H1 (cell line): ENCODE data around the gene FRRS1L. TPM values are rescaled to one million over a fixed set of nuclear protein-coding genes. Genes with fewer than 3 reads are reported as not detected.
"Not testable (repeated sequence)": the region's sequence is repeated elsewhere in the genome, so short reads cannot be mapped to it uniquely, and the experiment has no call there.

Experiments
- CTCF ChIA-PET: fragments of 300-600 bp; sonication (Branson Sonifier 250); formaldehyde crosslinking; loops from one replicate; lab custom pipeline; 2021; ENCODE audit not compliant: partially characterized antibody; lab: Charles Lee
- POLR2A ChIA-PET: fragments of 300-600 bp; sonication (Branson Sonifier 250); formaldehyde crosslinking; loops from one replicate; lab custom pipeline; 2021; ENCODE audit warnings: inconsistent platforms; ENCODE audit not compliant: partially characterized antibody; lab: Charles Lee
- DNase-seq, 2 experiments: peaks; one replicate each; pipeline versions ENCODE4 v3.0.0 to v3.0.0-alpha.2; 2010 to 2022; ENCODE audit warnings: low spot score in 2 of 2, low read depth in 1 of 2, mixed read lengths in 1 of 2
- FAIRE-seq: peaks from 2 replicates; lab custom pipeline; 2011; peaks lifted over from hg19 to GRCh38; lab: Jason Lieb, UNC
- H2AFZ ChIP-seq: 2 replicates; pipeline ENCODE4 v1.8.1; 2012; ENCODE audit warnings: low read length, inconsistent platforms
- H2AK5ac ChIP-seq: 2 replicates; pipeline ENCODE4 v1.6.1; 2013; ENCODE audit warnings: low read depth, low read length
- H2BK120ac ChIP-seq: replicated peaks from 2 replicates; pipeline ENCODE3; 2013; ENCODE audit warnings: low read depth, low read length, inconsistent platforms
- H2BK12ac ChIP-seq: 2 replicates; pipeline ENCODE4 v1.6.1; 2013; ENCODE audit warnings: low read depth, low read length
- H2BK15ac ChIP-seq: 2 replicates; pipeline ENCODE4 v1.6.1; 2013; ENCODE audit warnings: low read length
- H2BK20ac ChIP-seq: 2 replicates; pipeline ENCODE4 v1.6.1; 2013; ENCODE audit warnings: low read length
- H2BK5ac ChIP-seq: 2 replicates; pipeline ENCODE4 v1.6.1; 2013; ENCODE audit warnings: low read depth, low read length
- H3K14ac ChIP-seq: 2 replicates; pipeline ENCODE4 v1.6.1; 2013; ENCODE audit warnings: inconsistent platforms; ENCODE audit not compliant: insufficient read length
- H3K18ac ChIP-seq: 2 replicates; pipeline ENCODE4 v1.6.1; 2013; ENCODE audit warnings: low read length; ENCODE audit errors: extremely low read depth
- H3K23ac ChIP-seq: 2 replicates; pipeline ENCODE4 v1.6.1; 2013; ENCODE audit warnings: inconsistent platforms; ENCODE audit not compliant: insufficient read length
- H3K23me2 ChIP-seq: 2 replicates; pipeline ENCODE4 v1.6.1; 2013; ENCODE audit warnings: low read depth, low read length
- H3K27ac ChIP-seq: 2 replicates; pipeline ENCODE4 v1.6.1; 2011; ENCODE audit warnings: low read depth, low read length, inconsistent platforms
- H3K27me3 ChIP-seq, 4 experiments: replicated peaks in 1 of 4; 1 replicate in 1 of 4; 2 replicates in 3 of 4; pipeline versions ENCODE4 v1.6.1 to v1.8.1; 2011 to 2013; ENCODE audit warnings: low read length in 3 of 4, mild to moderate bottlenecking in 3 of 4, inconsistent platforms in 2 of 4, mixed read lengths in 2 of 4, moderate library complexity in 1 of 4; ENCODE audit not compliant: control insufficient read depth in 3 of 4, insufficient read depth in 3 of 4; ENCODE audit errors: extremely low read depth in 1 of 4
- H3K36me3 ChIP-seq, 4 experiments: 2 replicates each; pipeline versions ENCODE4 v1.6.1 to v1.8.1; 2011 to 2013; ENCODE audit warnings: mild to moderate bottlenecking in 4 of 4, low read length in 3 of 4, moderate library complexity in 2 of 4, control low read depth in 1 of 4, inconsistent platforms in 1 of 4; ENCODE audit not compliant: insufficient read depth in 4 of 4, control insufficient read depth in 2 of 4
- H3K4ac ChIP-seq: replicated peaks from 2 replicates; pipeline ENCODE3; 2013; ENCODE audit warnings: low read length, low read depth, mixed read lengths, inconsistent platforms; ENCODE audit not compliant: insufficient read length
- H3K4me1 ChIP-seq, 4 experiments: replicated peaks in 1 of 4; 1 replicate in 1 of 4; 2 replicates in 3 of 4; pipeline versions ENCODE4 v1.6.1 to v1.8.1; 2011 to 2013; ENCODE audit warnings: low read length in 3 of 4, inconsistent platforms in 2 of 4, mixed read lengths in 1 of 4; ENCODE audit not compliant: insufficient read depth in 4 of 4, control insufficient read depth in 3 of 4
- H3K4me2 ChIP-seq, 2 experiments: 2 replicates each; pipeline versions ENCODE4 v1.6.1 to v1.8.1; 2011 to 2013; ENCODE audit warnings: low read depth in 2 of 2, low read length in 2 of 2, control low read depth in 1 of 2, inconsistent platforms in 1 of 2, mild to moderate bottlenecking in 1 of 2; ENCODE audit not compliant: insufficient read depth in 1 of 2
- H3K4me3 ChIP-seq, 4 experiments: fragments of 200-600, 300-600 bp in 1 of 4; sonication (generic), shearing (Covaris generic), sonication (Bioruptor Twin) in 1 of 4; 2 replicates each; pipeline versions ENCODE4 v1.5.1 to v1.8.1; 2011 to 2016; ENCODE audit warnings: low read length in 4 of 4, low read depth in 3 of 4, control low read depth in 2 of 4, inconsistent platforms in 2 of 4, mild to moderate bottlenecking in 2 of 4, mixed read lengths in 1 of 4, moderate library complexity in 1 of 4; ENCODE audit not compliant: insufficient read depth in 2 of 4; ENCODE audit errors: extremely low read depth in 1 of 4
- H3K56ac ChIP-seq: replicated peaks from 2 replicates; pipeline ENCODE3; 2013; ENCODE audit warnings: low read depth, mild to moderate bottlenecking, mixed read lengths, low read length, inconsistent platforms; ENCODE audit not compliant: insufficient read length
- H3K79me1 ChIP-seq: 2 replicates; pipeline ENCODE4 v1.6.1; 2013; ENCODE audit warnings: low read depth, low read length, control low read depth
- H3K79me2 ChIP-seq, 2 experiments: 2 replicates each; pipeline versions ENCODE4 v1.6.1 to v1.8.1; 2012 to 2013; ENCODE audit warnings: low read length in 2 of 2, mild to moderate bottlenecking in 2 of 2, inconsistent platforms in 1 of 2; ENCODE audit not compliant: insufficient read depth in 2 of 2, control insufficient read depth in 1 of 2
- H3K9ac ChIP-seq, 4 experiments: replicated peaks in 1 of 4; 1 replicate in 1 of 4; 2 replicates in 3 of 4; pipeline versions ENCODE4 v1.6.1 to v1.8.1; 2011 to 2013; ENCODE audit warnings: low read depth in 3 of 4, low read length in 3 of 4, control low read depth in 2 of 4, mild to moderate bottlenecking in 2 of 4, moderate library complexity in 2 of 4, inconsistent platforms in 1 of 4; ENCODE audit errors: extremely low read depth in 1 of 4
- H3K9me3 ChIP-seq, 2 experiments: 2 replicates each; pipeline versions ENCODE4 v1.6.1 to v1.8.1; 2012 to 2013; ENCODE audit warnings: mild to moderate bottlenecking in 2 of 2, moderate library complexity in 2 of 2, control low read depth in 1 of 2, inconsistent platforms in 1 of 2, low read depth in 1 of 2, low read length in 1 of 2, mixed read lengths in 1 of 2; ENCODE audit not compliant: insufficient read depth in 2 of 2
- H4K20me1 ChIP-seq, 2 experiments: replicated peaks in 1 of 2; 2 replicates each; pipeline versions ENCODE3 to v1.8.1; 2011 to 2013; ENCODE audit warnings: inconsistent platforms in 2 of 2, low read length in 2 of 2, mild to moderate bottlenecking in 1 of 2; ENCODE audit not compliant: insufficient read depth in 2 of 2, control insufficient read depth in 1 of 2
- H4K5ac ChIP-seq: 2 replicates; pipeline ENCODE4 v1.6.1; 2013; ENCODE audit warnings: low read length, low read depth, mixed read lengths, inconsistent platforms; ENCODE audit not compliant: insufficient read length
- H4K8ac ChIP-seq: 2 replicates; pipeline ENCODE4 v1.8.0; 2013; ENCODE audit warnings: mild to moderate bottlenecking, moderate library complexity, low read length, inconsistent platforms; ENCODE audit not compliant: insufficient read depth; ENCODE audit errors: extremely low read depth
- H4K91ac ChIP-seq: replicated peaks from 2 replicates; pipeline ENCODE3; 2013; ENCODE audit warnings: low read length, mixed read lengths, inconsistent platforms; ENCODE audit not compliant: insufficient read length
- WGBS, 2 experiments: shearing (Covaris generic) in 1 of 2; methylation state at CpG; one replicate each; pipeline versions ENCODE4 v1.1.6 to v1.1.7; 2013 to 2015; ENCODE audit warnings: low lambda C conversion rate in 2 of 2, mixed read lengths in 2 of 2, inconsistent platforms in 1 of 2, low coverage in 1 of 2, missing lambda C conversion rate in 1 of 2; ENCODE audit not compliant: insufficient replicate concordance in 2 of 2, insufficient coverage in 1 of 2, insufficient read length in 1 of 2; ENCODE audit errors: extremely low coverage in 1 of 2, missing lambda C conversion rate in 1 of 2; 5-methylcytosine and 5-hydroxymethylcytosine counted together
- polyA plus RNA-seq, 7 experiments: library from polyadenylated mRNA; depleted of rRNA in 3 of 7; stranded (reverse) in 5 of 7; unstranded in 2 of 7; fragments of >200 nt in 5 of 7; fragments of 200-250 nt in 2 of 7; gene quantifications; 1 replicate in 5 of 7; 2 replicates in 1 of 7; 4 replicates in 1 of 7; pipeline versions ENCODE4 v1.2.1 to v1.2.3, GENCODE V29; 2011 to 2013; ENCODE audit warnings: missing spikeins in 2 of 7, mixed read lengths in 2 of 7
- total RNA-seq: library from RNA; stranded (reverse); fragmentation: NEBNext Ultra II Directional; extraction: Animal tissue kit (Norgen Biotek cat#: 25700); gene quantifications from 2 replicates; pipeline ENCODE4 v1.2.1, GENCODE V29; 2021

FRRS1L gene
- total and polyA plus RNA-seq, 2 of the 8 experiments (the other 6 are each of a cell fraction or from before 2014, with no cell fraction given): 1.0 to 2.2 TPM

DNA sequence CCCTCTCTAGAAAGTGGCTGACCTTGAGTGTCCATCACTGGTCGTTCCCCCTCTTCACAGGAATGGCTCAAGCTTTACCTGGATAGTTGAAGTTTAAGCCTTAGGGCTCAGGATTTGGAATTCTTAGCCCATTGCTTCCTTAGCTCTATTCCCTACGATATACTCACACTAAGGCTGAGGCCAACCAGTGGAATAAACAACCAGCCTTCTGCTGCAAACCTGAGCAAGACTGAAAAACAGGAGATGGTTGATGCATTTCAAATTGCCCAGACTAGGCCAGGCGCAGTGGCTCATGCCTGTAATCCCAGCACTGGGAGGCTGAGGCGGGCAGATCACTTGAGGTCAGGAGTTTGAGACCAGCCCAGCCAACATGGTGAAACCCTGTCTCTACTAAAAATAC, 40.4 kb downstream of the FRRS1L start:
- ChIA-PET POLR2A (interaction anchor here (1.4 kb wide), 1 partner anchor 8 kb away, joined by 5 read pairs; the partner anchor contains the start of gene TMEM245), CTCF (interaction anchor here (2.5 to 2.8 kb wide), 2 partner anchors 20 to 57 kb away, joined by 6 to 9 read pairs; no protein-coding TSS in a partner anchor)
- H4K91ac ChIP-seq, FAIRE-seq, H3K27ac ChIP-seq, H3K4me1 ChIP-seq, H3K9ac ChIP-seq, H3K18ac ChIP-seq, H2BK5ac ChIP-seq, H3K79me2 ChIP-seq, H4K20me1 ChIP-seq, H2BK120ac ChIP-seq, H3K9me3 ChIP-seq, H4K8ac ChIP-seq, H3K56ac ChIP-seq, H2AK5ac ChIP-seq, H3K36me3 ChIP-seq, H4K5ac ChIP-seq, H3K4me2 ChIP-seq, DNase-seq, H3K14ac ChIP-seq, H3K27me3 ChIP-seq, H2BK12ac ChIP-seq, H3K23ac ChIP-seq, H3K4ac ChIP-seq, H2BK20ac ChIP-seq, H3K4me3 ChIP-seq, H2AFZ ChIP-seq, H3K23me2 ChIP-seq, H2BK15ac ChIP-seq, H3K79me1 ChIP-seq: not testable (repeated sequence)
- 87% methylated on average over 4 of the region's 4 CpGs; no CpG with 5 or more reads in 1 of the 2 experiments for WGBS, 2 experiments
